B cell (primary cell): ENCODE results near the gene ZSCAN2. TPM values are rescaled to one million over a fixed set of nuclear protein-coding genes. Genes with fewer than 3 reads are reported as not detected.

ENCODE experiments used
- ATAC-seq: fragments of 200-7000 bp; cut with Tn5 transposase; one replicate; pipeline ENCODE4 v1.10.0; 2021; ENCODE audit warnings: low read depth, mild to moderate bottlenecking, moderate number of reproducible peaks, moderate library complexity
- CTCF ChIA-PET: fragments of 350-600 bp; sonication (Branson Sonifier 250); formaldehyde crosslinking; loops from one replicate; lab custom pipeline; 2021; ENCODE audit warnings: antibody characterized with exemption, inconsistent platforms; lab: Charles Lee
- POLR2A ChIA-PET: fragments of 350-600 bp; sonication (Branson Sonifier 250); formaldehyde crosslinking; loops from one replicate; lab custom pipeline; 2021; ENCODE audit warnings: antibody characterized with exemption; lab: Charles Lee
- DNase-seq: peaks from one replicate; pipeline ENCODE4 v3.0.0; 2013
- H2AFZ ChIP-seq: 2 replicates; pipeline ENCODE4 v1.6.1; 2012; ENCODE audit warnings: mild to moderate bottlenecking, low read depth, low read length; ENCODE audit not compliant: insufficient read depth, poor library complexity, severe bottlenecking
- H3K27ac ChIP-seq, 2 donors: 1 replicate in 1 of 2; 2 replicates in 1 of 2; pipeline ENCODE4 v1.5.1; 2012 to 2013; ENCODE audit warnings: low read length in 2 of 2, mild to moderate bottlenecking in 2 of 2, moderate library complexity in 1 of 2
- H3K27me3 ChIP-seq, 4 experiments: fragments of 200-600 bp in 1 of 4; sonication (generic) in 1 of 4; replicated peaks in 1 of 4; 1 replicate in 2 of 4; 2 replicates in 2 of 4; pipeline versions ENCODE4 v1.6.1 to v1.7.0; 2013 to 2016; ENCODE audit warnings: low read length in 3 of 4, mild to moderate bottlenecking in 2 of 4, mixed read lengths in 1 of 4, moderate library complexity in 1 of 4; ENCODE audit not compliant: insufficient read depth in 4 of 4, control insufficient read depth in 3 of 4; ENCODE audit errors: control extremely low read depth in 1 of 4
- H3K36me3 ChIP-seq, 2 experiments: replicated peaks in 1 of 2; 1 replicate in 1 of 2; 2 replicates in 1 of 2; pipeline versions ENCODE4 v1.6.1 to v1.7.1; 2013; ENCODE audit warnings: low read length in 1 of 2; ENCODE audit not compliant: insufficient read depth in 2 of 2, control insufficient read depth in 1 of 2; ENCODE audit errors: control extremely low read depth in 1 of 2, extremely low read depth in 1 of 2
- H3K4me1 ChIP-seq, 2 donors: fragments of 200-600 bp in 1 of 2; sonication (generic) in 1 of 2; 1 replicate in 1 of 2; 2 replicates in 1 of 2; pipeline versions ENCODE4 v1.5.1 to v1.6.1; 2013 to 2017; ENCODE audit warnings: low read length in 2 of 2; ENCODE audit not compliant: control insufficient read depth in 2 of 2, insufficient read depth in 2 of 2
- H3K4me2 ChIP-seq: replicated peaks from 2 replicates; pipeline ENCODE3; 2012; ENCODE audit warnings: mild to moderate bottlenecking, low read depth, low read length; ENCODE audit not compliant: poor library complexity, severe bottlenecking
- H3K4me3 ChIP-seq, 5 experiments: fragments of 200-600 bp in 1 of 5; sonication (generic) in 1 of 5; 1 replicate in 3 of 5; 2 replicates in 2 of 5; pipeline versions ENCODE4 v1.5.1 to v1.7.0; 2011 to 2016; ENCODE audit warnings: low read length in 4 of 5, mild to moderate bottlenecking in 4 of 5, low read depth in 2 of 5, control low read depth in 1 of 5, moderate library complexity in 1 of 5; ENCODE audit not compliant: insufficient read depth in 1 of 5; ENCODE audit errors: control extremely low read depth in 1 of 5, extremely low read depth in 1 of 5
- H3K79me2 ChIP-seq: fragments of 200-600 bp; sonication (generic); one replicate; pipeline ENCODE4 v1.6.0; 2016; ENCODE audit warnings: low read length; ENCODE audit not compliant: control insufficient read depth, insufficient read depth
- H3K9ac ChIP-seq: fragments of 200-600 bp; sonication (generic); 2 replicates; pipeline ENCODE4 v1.6.1; 2017; ENCODE audit warnings: mild to moderate bottlenecking, low read length, moderate library complexity
- H3K9me3 ChIP-seq, 3 donors: one replicate each; pipeline versions ENCODE4 v1.6.1 to v1.7.1; 2013; ENCODE audit warnings: low read length in 2 of 3; ENCODE audit not compliant: control insufficient read depth in 2 of 3, insufficient read depth in 1 of 3; ENCODE audit errors: control extremely low read depth in 1 of 3
- H4K20me1 ChIP-seq: 2 replicates; pipeline ENCODE4 v1.6.0; 2012; ENCODE audit warnings: mild to moderate bottlenecking, low read length; ENCODE audit not compliant: insufficient read depth, control insufficient read depth, poor library complexity, severe bottlenecking
- H3K27ac Mint-ChIP-seq: one replicate; pipeline ENCODE4 v1.8.0; 2021; ENCODE audit warnings: mixed read lengths
- H3K27me3 Mint-ChIP-seq: one replicate; pipeline ENCODE4 v1.8.0; 2021; ENCODE audit warnings: mixed read lengths
- H3K4me1 Mint-ChIP-seq: one replicate; pipeline ENCODE4 v1.8.0; 2021; ENCODE audit warnings: mixed read lengths
- H3K4me3 Mint-ChIP-seq: one replicate; pipeline ENCODE4 v1.8.0; 2021; ENCODE audit warnings: mixed read lengths
- H3K9me3 Mint-ChIP-seq: one replicate; pipeline ENCODE4 v1.8.0; 2022; ENCODE audit warnings: mixed read lengths; ENCODE audit not compliant: insufficient read depth
- CTCF ChIP-seq: fragments of 200-600 bp; IDR thresholded peaks from one replicate; pipeline ENCODE4 v1.8.0; 2022; ENCODE audit warnings: antibody characterized with exemption, mild to moderate bottlenecking
- EZH2 ChIP-seq: IDR thresholded peaks from 2 replicates; pipeline ENCODE4 v1.6.1; 2012; ENCODE audit warnings: borderline replicate concordance, low read depth, mild to moderate bottlenecking, moderate library complexity, low read length; ENCODE audit not compliant: insufficient read depth, poor library complexity, severe bottlenecking
- WGBS: methylation state at CpG from one replicate; pipeline ENCODE4 v1.1.5; 2013; ENCODE audit warnings: missing lambda C conversion rate; ENCODE audit not compliant: insufficient coverage; 5-methylcytosine and 5-hydroxymethylcytosine counted together
- intact Hi-C: fragments of 100-400 bp; cut with micrococcal nuclease; formaldehyde crosslinking; loops from one replicate; pipeline ENCODE4 v1.10.0; 2022
- polyA plus RNA-seq: library from polyadenylated mRNA; depleted of rRNA; stranded (reverse); fragments of >200 nt; gene quantifications from 2 replicates; pipeline ENCODE4 v1.2.3, GENCODE V29; 2012
- total RNA-seq, 2 donors: library from RNA; stranded (reverse); fragments of 120-200 nt in 1 of 2; gene quantifications; 1 replicate in 1 of 2; 2 replicates in 1 of 2; pipeline versions ENCODE4 v1.2.3 to v1.2.4, GENCODE V29; 2013 to 2022

The ZSCAN2 gene
- total and polyA plus RNA-seq, 2 donors (not counting 1 experiment from before 2014, with no cell fraction given) = 9.9 to 18.6 TPM

GRCh38 chr15:84609818-84610525, 9.2 kb downstream of the ZSCAN2 start:
- Mint-ChIP-seq H3K4me1 (peaks cover 19% of the 10 kb centered on the region), H3K27me3 (no peaks in the 10 kb centered on the region), H3K9me3 (no peaks in the 10 kb centered on the region), H3K27ac (no peak overlapping the region), H3K4me3 (no peak overlapping the region)
- no peaks in the 10 kb centered on the region for H3K9me3 ChIP-seq
- H3K4me3 ChIP-seq = no peak overlapping the region
- 89% methylated on average over 10 of the region's 11 CpGs for WGBS
- H3K9ac ChIP-seq = no peak overlapping the region
- H2AFZ ChIP-seq = no peak overlapping the region
- intact Hi-C loops = no loop called here
- ChIA-PET POLR2A (interaction anchor here (0.6 to 0.9 kb wide), 2 partner anchors 9 to 384 kb away, joined by 3 read pairs; partner anchors contain the start of gene ZSCAN2), CTCF (interaction anchor here (0.9 kb wide), 1 partner anchor 11 kb away, joined by 3 read pairs; no protein-coding TSS in a partner anchor)
- no peaks in the 10 kb centered on the region for H3K27me3 ChIP-seq
- H3K4me2 ChIP-seq = no peak overlapping the region
- TF ChIP-seq EZH2 (no peak), CTCF (no peak)
- DNase-seq (no peak), ATAC-seq (no peak)
- no peak overlapping the region for H3K27ac ChIP-seq
- peaks cover 8% of the 10 kb centered on the region in 2 experiments for H3K36me3 ChIP-seq
- H3K4me1 ChIP-seq = peaks cover 7 to 8% of the 10 kb centered on the region in 2 donors
- peaks cover 15% of the 10 kb centered on the region for H4K20me1 ChIP-seq
- H3K79me2 ChIP-seq = peaks cover 62% of the 10 kb centered on the region

- no peak overlapping the region for H2AFZ ChIP-seq
- H3K4me2 ChIP-seq = no peak overlapping the region
- no peak for ATAC-seq
- no peak overlapping the region for H3K27ac ChIP-seq
- intact Hi-C loops = no loop called here
- ChIA-PET POLR2A (no interaction called here), CTCF (no interaction called here)
- H3K79me2 ChIP-seq = peaks cover 54% of the 10 kb centered on the region
- peaks cover 14% of the 10 kb centered on the region for H4K20me1 ChIP-seq
- H3K9ac ChIP-seq = no peak overlapping the region
- H3K27me3 ChIP-seq = no peaks in the 10 kb centered on the region
- H3K4me1 ChIP-seq = no peaks in the 10 kb centered on the region
- TF ChIP-seq CTCF (no peak), EZH2 (no peak)
- 98% methylated on average over 6 of the region's 7 CpGs for WGBS
- H3K27ac Mint-ChIP-seq = no peak overlapping the region
- H3K4me3 Mint-ChIP-seq = no peak overlapping the region
- H3K4me3 ChIP-seq = no peak overlapping the region
- H3K4me1 Mint-ChIP-seq = peaks cover 10% of the 10 kb centered on the region
- no peaks in the 10 kb centered on the region for H3K27me3 Mint-ChIP-seq
- peaks cover 3 to 7% of the 10 kb centered on the region in 2 experiments for H3K36me3 ChIP-seq
- H3K9me3 ChIP-seq = no peaks in the 10 kb centered on the region
- H3K9me3 Mint-ChIP-seq = no peaks in the 10 kb centered on the region
- DNase-seq = no peak
These were observed 10.8 kb downstream of the ZSCAN2 start for GRCh38 chr15:84611631-84612030.
